SKM-1 treated with dmso at 0.1 percent for 144 hours (cell line): ENCODE measurements around the gene PNRC2.
"Not testable (repeated sequence)": the region's sequence is repeated elsewhere in the genome, so short reads cannot be mapped to it uniquely, and the experiment has no call there.

Experiments used
- DNase-seq: peaks from one replicate; lab custom pipeline; 2025; ENCODE audit not compliant: unreplicated experiment; lab: John Stamatoyannopoulos, UW

PNRC2 gene

GRCh38 chr1:23987038-23987437, 27.4 kb downstream of the PNRC2 start:
- not testable (repeated sequence) for DNase-seq

DNA sequence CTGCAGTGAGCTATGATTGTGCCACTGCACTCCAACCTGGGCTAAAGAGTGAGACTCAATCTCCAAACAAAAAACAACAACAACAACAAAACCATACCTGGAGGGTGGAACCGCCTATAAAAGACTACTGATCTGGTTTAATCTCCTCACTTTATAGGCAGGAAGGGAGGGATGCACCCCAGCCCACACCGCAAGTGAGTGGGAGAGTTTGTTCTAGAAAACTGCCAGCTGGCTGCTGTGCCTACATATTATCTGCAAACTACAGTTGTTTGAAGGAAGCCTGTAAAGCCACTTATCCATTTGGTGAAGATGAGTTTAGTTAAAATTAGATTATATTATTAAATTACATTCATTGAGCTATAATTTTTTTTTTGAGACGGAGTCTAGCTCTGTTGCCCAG, 29.6 kb downstream of the PNRC2 start:
- DNase-seq: no peak

- DNase-seq: not testable (repeated sequence)
Observed at GRCh38 chr1:23992011-23992410, 32.4 kb downstream of the PNRC2 start.

- DNase-seq: no peak
Observed at GRCh38 chr1:23995431-23995837, 35.8 kb downstream of the PNRC2 start.

DNA sequence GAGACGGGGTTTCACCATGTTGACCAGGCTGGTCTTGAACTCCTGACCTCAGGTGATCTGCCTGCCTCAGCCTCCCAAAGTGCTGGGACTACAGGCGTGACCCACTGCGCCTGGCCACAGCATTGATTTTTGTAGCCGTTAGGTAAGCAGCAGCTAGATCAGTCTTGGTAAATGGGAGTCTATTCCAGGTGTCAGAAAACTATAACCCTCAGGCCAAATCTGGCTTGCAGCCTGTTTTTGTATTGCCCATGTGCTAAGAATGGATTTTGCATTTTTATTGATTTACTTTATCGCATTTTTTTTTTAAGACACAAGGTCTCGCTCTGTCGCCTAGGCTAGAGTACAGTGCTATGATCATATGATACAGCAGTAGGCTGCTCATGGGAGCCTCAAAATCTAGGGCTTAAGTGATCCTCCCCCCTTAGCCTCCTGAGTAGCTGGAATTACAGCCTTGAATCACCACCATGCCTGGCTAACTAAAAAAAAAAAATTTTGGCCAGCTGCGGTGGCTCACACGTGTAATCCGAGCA, 37.1 kb downstream of the PNRC2 start:
- no peak for DNase-seq

GRCh38 chr1:23997812-23998211, 38.2 kb downstream of the PNRC2 start:
- no peak for DNase-seq

DNA sequence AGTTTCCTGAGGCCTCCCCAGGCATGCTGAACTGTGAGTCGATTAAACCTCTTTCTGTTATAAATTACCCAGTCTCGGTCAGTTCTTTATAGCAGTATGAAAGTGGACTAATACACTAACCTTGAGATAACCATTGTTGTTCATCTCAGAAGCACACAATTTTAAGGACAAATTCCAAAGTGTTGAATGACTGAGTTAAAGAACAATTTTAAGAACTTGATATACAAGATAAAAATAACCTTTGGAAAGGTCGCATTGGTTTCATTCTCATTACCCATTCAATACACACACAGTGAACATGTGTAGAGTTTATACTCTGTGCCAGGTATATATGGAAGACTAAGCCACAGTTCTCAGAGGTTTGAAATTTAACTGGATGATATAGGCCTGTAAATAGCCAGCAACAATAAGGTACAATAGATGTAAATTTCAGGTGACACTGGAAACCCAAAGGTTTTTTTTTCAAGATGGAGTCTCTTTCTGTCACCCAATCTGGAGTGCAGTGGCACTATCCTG, 39.6 kb downstream of the PNRC2 start:
- no peak for DNase-seq

- no peak for DNase-seq
Observed at GRCh38 chr1:24002695-24003094, 43.1 kb downstream of the PNRC2 start.

DNA sequence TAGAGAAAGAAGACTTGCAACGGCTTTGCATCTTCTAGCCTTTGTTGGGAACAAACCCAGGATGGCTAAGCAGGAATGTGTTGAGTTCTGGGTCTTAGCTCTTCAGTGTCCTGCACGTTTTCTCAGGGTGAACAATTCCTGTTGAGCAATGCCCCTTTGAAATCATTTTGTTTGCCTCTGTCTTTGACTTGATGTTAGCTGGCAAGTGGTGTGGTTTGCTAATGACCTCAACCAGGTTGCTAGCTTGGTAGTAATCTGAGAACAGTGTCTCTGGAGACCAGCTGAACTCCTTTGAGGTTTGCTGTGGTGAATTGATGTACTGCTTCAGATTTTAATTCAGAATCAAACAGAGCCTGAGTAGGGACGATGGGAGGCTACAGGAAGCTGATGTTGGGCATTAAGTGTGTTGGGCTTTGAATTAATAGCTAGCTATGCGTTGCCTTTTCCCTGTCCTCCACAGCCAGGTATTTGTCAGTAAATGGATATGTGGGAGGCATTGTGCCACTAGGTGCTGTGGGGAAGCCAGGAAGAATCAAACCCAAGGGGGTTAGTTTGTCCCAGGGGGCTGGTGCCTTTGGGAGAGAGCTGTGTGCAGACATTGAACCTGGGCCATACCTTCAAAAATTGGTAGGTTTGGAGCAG, 43.8 kb downstream of the PNRC2 start:
- DNase-seq: no peak

DNA sequence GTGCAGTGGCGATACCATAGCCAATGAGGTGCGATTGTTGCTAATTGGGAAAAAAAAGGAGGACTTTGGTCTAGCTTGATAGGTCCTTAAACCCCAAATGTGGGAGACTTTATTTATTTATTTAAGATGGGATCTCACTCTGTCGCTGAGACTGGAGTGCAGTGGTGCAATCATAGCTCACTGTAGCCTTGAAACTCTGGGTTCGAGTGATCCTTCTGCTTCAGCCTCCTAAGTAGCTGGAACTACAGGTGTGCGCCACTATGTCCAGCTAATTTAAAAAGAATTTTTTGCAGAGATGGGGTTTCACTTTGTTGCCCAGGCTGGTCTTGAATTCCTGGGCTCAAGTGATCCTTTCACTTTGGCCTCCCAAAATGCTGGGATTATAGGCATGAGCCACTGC, 44.5 kb downstream of the PNRC2 start:
- DNase-seq: no peak

DNA sequence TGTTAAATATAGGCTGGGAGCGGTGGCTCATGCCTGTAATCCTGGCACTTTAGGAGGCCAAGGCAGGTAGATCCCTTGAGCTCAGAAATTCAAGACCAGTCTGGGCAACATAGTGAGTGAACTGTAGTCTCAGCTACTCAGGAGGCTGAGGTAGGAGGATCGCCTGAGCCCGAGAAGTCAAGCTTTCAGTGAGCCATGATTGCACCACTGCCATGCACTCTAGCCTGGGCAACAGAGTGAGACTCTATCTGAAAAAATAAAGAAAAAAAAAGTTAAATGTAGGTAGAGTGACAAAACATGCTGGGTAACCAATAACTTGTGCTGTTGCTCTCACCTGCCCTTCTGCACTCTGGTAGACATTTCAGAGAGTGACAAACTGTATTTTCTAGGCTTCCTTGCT, 45.5 kb downstream of the PNRC2 start:
- no peak for DNase-seq

- DNase-seq: no peak
Observed at GRCh38 chr1:24007079-24007478, 47.5 kb downstream of the PNRC2 start.

- DNase-seq: not testable (repeated sequence)
Observed at GRCh38 chr1:24008574-24009184, 49.1 kb downstream of the PNRC2 start.

DNA sequence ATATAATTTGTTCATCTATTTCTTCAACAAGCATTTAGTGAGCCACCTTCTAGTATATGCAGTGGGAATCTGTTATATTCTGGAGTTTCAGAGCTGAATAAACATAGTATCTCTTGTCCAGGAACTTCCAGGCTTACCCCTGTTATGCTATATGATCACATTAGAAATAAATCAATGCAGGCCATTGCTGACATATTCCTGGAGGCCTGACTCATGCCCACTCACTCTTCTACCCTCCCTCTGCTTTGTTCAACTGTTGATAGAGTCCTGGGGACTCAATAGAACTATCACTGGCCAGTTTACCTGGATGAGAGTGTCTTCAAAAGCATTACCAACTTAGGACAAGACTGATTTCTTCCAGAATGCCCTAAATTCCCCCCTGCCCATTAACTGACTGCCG, 49.8 kb downstream of the PNRC2 start:
- no peak for DNase-seq

GRCh38 chr1:24010650-24011049, 51.0 kb downstream of the PNRC2 start:
- DNase-seq: no peak

DNA sequence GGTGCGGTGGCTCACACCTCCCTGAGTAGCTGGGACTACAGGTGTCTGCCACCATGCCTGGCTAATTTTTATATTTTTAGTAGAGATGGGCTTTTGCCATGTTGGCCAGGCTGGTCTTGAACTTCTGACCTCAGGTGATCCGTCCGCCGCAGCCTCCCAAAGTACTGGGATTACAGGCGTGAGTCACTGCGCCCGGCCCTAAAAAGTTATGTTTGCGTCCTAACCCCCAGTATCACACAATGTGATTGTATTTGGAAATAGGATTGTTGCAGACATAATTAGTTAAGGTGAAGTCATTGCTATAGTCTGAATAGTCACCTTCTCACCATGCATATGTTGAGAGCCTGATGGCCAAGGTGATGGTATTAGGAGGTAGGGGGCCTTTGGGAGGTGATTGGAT, 53.2 kb downstream of the PNRC2 start:
- DNase-seq: not testable (repeated sequence)
